Esophagus (tissue), 2 donors: ENCODE data around the gene SYCP2. TPM values are rescaled to one million over a fixed set of nuclear protein-coding genes. Genes with fewer than 3 reads are reported as not detected.

Source experiments
- H3K27ac ChIP-seq, 2 donors: one replicate each; pipeline ENCODE4 v1.5.1; 2013; ENCODE audit warnings: low read depth in 2 of 2, mild to moderate bottlenecking in 2 of 2, inconsistent platforms in 1 of 2, low read length in 1 of 2, moderate library complexity in 1 of 2
- H3K27me3 ChIP-seq, 2 donors: one replicate each; pipeline ENCODE4 v1.6.1; 2013; ENCODE audit warnings: low read length in 2 of 2, control low read depth in 1 of 2, mild to moderate bottlenecking in 1 of 2; ENCODE audit not compliant: insufficient read depth in 2 of 2, control insufficient read depth in 1 of 2
- H3K36me3 ChIP-seq, 2 donors: one replicate each; pipeline ENCODE4 v1.6.1; 2013; ENCODE audit warnings: low read length in 1 of 2; ENCODE audit not compliant: control insufficient read depth in 2 of 2, insufficient read depth in 2 of 2
- H3K4me1 ChIP-seq, 2 donors: one replicate each; pipeline ENCODE4 v1.6.1; 2013; ENCODE audit warnings: low read length in 1 of 2; ENCODE audit not compliant: control insufficient read depth in 2 of 2, insufficient read depth in 2 of 2
- H3K4me3 ChIP-seq, 2 donors: one replicate each; pipeline ENCODE4 v1.5.1; 2013; ENCODE audit warnings: low read length in 2 of 2, mild to moderate bottlenecking in 2 of 2, low read depth in 1 of 2, moderate library complexity in 1 of 2
- H3K9me3 ChIP-seq, 2 donors: one replicate each; pipeline ENCODE4 v1.6.1; 2013; ENCODE audit warnings: mild to moderate bottlenecking in 2 of 2, low read depth in 1 of 2, low read length in 1 of 2, moderate library complexity in 1 of 2; ENCODE audit not compliant: control insufficient read depth in 2 of 2, insufficient read depth in 1 of 2
- WGBS, 2 donors: extraction: QIAGEN DNeasy Blood & Tissue Kit; methylation state at CpG; one replicate each; pipeline ENCODE4 v1.1.7; 2013; 5-methylcytosine and 5-hydroxymethylcytosine counted together
- polyA plus RNA-seq, 2 donors: library from polyadenylated mRNA; stranded (reverse); fragments of 200-250 nt; gene quantifications; one replicate each; pipeline ENCODE4 v1.2.3, GENCODE V29; 2013
- donor health status: healthy with polysubstance abuse.
- donor health status: Bipolar disorder and iron deficiency.

Gene SYCP2
- polyA plus RNA-seq, 2 donors = 0.56 to 1.1 TPM

GRCh38 chr20:59925359-59925758 lies 8.1 kb downstream of the SYCP2 start:
- no peaks in the 10 kb centered on the region for H3K9me3 ChIP-seq
- H3K27me3 ChIP-seq = no peaks in the 10 kb centered on the region
- no peak overlapping the region for H3K27ac ChIP-seq
- 50 to 52% methylated on average over 1 of the region's 1 CpG for WGBS, 2 donors
- H3K36me3 ChIP-seq = no peaks in the 10 kb centered on the region
- H3K4me1 ChIP-seq = no peaks in the 10 kb centered on the region
- H3K4me3 ChIP-seq = no peak overlapping the region

GRCh38 chr20:59923514-59923913 lies 9.9 kb downstream of the SYCP2 start:
- Histone ChIP-seq H3K4me3 (no peak overlapping the region), H3K27ac (no peak overlapping the region), H3K27me3 (no peaks in the 10 kb centered on the region), H3K4me1 (no peaks in the 10 kb centered on the region), H3K36me3 (no peaks in the 10 kb centered on the region), H3K9me3 (no peaks in the 10 kb centered on the region)
- 80 to 91% methylated on average over 1 of the region's 1 CpG for WGBS, 2 donors

GRCh38 chr20:59920944-59921343 lies 12.5 kb downstream of the SYCP2 start:
- Histone ChIP-seq H3K36me3 (no peaks in the 10 kb centered on the region), H3K4me3 (no peak overlapping the region), H3K4me1 (no peaks in the 10 kb centered on the region), H3K9me3 (no peaks in the 10 kb centered on the region), H3K27ac (no peak overlapping the region), H3K27me3 (no peaks in the 10 kb centered on the region)

- no peak overlapping the region for H3K27ac ChIP-seq
- H3K9me3 ChIP-seq = no peaks in the 10 kb centered on the region
- H3K4me3 ChIP-seq = no peak overlapping the region
- H3K36me3 ChIP-seq = no peaks in the 10 kb centered on the region
- WGBS, 2 donors = 75 to 82% methylated on average over 4 of the region's 4 CpGs
- no peaks in the 10 kb centered on the region for H3K4me1 ChIP-seq
- H3K27me3 ChIP-seq = no peaks in the 10 kb centered on the region
These were observed 20.8 kb downstream of the SYCP2 start for GRCh38 chr20:59912609-59913008.

- Histone ChIP-seq H3K36me3 (no peaks in the 10 kb centered on the region), H3K9me3 (no peaks in the 10 kb centered on the region), H3K27me3 (no peaks in the 10 kb centered on the region), H3K4me3 (no peak overlapping the region), H3K4me1 (no peaks in the 10 kb centered on the region), H3K27ac (no peak overlapping the region)
- 77 to 82% methylated on average over 2 of the region's 2 CpGs for WGBS, 2 donors
These were observed 22.4 kb downstream of the SYCP2 start for GRCh38 chr20:59911041-59911440.

GRCh38 chr20:59908855-59909254 lies 24.6 kb downstream of the SYCP2 start:
- H3K4me1 ChIP-seq = no peaks in the 10 kb centered on the region
- no peak overlapping the region for H3K27ac ChIP-seq
- no peaks in the 10 kb centered on the region for H3K36me3 ChIP-seq
- no peaks in the 10 kb centered on the region for H3K9me3 ChIP-seq
- H3K4me3 ChIP-seq = no peak overlapping the region
- 91 to 93% methylated on average over 5 of the region's 5 CpGs for WGBS, 2 donors
- no peaks in the 10 kb centered on the region for H3K27me3 ChIP-seq

GRCh38 chr20:59903621-59904020 lies 29.8 kb downstream of the SYCP2 start:
- H3K4me1 ChIP-seq = no peaks in the 10 kb centered on the region
- H3K27me3 ChIP-seq = no peaks in the 10 kb centered on the region
- no peaks in the 10 kb centered on the region for H3K9me3 ChIP-seq
- WGBS, 2 donors = 93 to 96% methylated on average over 1 of the region's 1 CpG
- no peak overlapping the region for H3K4me3 ChIP-seq
- no peak overlapping the region for H3K27ac ChIP-seq
- no peaks in the 10 kb centered on the region for H3K36me3 ChIP-seq

- Histone ChIP-seq H3K27ac (no peak overlapping the region), H3K36me3 (no peaks in the 10 kb centered on the region), H3K27me3 (no peaks in the 10 kb centered on the region), H3K9me3 (no peaks in the 10 kb centered on the region), H3K4me1 (no peaks in the 10 kb centered on the region), H3K4me3 (no peak overlapping the region)
- 89 to 95% methylated on average over 3 of the region's 3 CpGs for WGBS, 2 donors
These were observed 31.0 kb downstream of the SYCP2 start for GRCh38 chr20:59902470-59902869.

- Histone ChIP-seq H3K27me3 (no peaks in the 10 kb centered on the region), H3K4me1 (no peaks in the 10 kb centered on the region), H3K36me3 (no peaks in the 10 kb centered on the region), H3K4me3 (no peak overlapping the region), H3K9me3 (no peaks in the 10 kb centered on the region), H3K27ac (no peak overlapping the region)
- 74 to 87% methylated on average over 1 of the region's 1 CpG for WGBS, 2 donors
These were observed 37.5 kb downstream of the SYCP2 start for GRCh38 chr20:59895908-59896307.

- Histone ChIP-seq H3K27me3 (no peaks in the 10 kb centered on the region), H3K36me3 (no peaks in the 10 kb centered on the region), H3K9me3 (no peaks in the 10 kb centered on the region), H3K27ac (no peak overlapping the region), H3K4me1 (no peaks in the 10 kb centered on the region), H3K4me3 (no peak overlapping the region)
- WGBS, 2 donors = 40 to 48% methylated on average over 1 of the region's 1 CpG
These were observed 41.9 kb downstream of the SYCP2 start for GRCh38 chr20:59891581-59891980.
